Transverse colon (tissue), 4 donors: Measurements from ENCODE around the gene DHCR24.

Experiments
- POLR2A ChIP-seq: fragments of 450-650 bp; IDR thresholded peaks from one replicate; pipeline ENCODE4 v1.6.1; 2016; ENCODE audit warnings: antibody characterized with exemption, mild to moderate bottlenecking, moderate library complexity
- POLR2AphosphoS5 ChIP-seq, 3 donors: sonication (generic); formaldehyde crosslinking; IDR thresholded peaks; one replicate each; pipeline ENCODE4 v1.6.1; 2016; ENCODE audit warnings: antibody characterized with exemption in 3 of 3
- TF ChIP-seq, protein P1 (sequence below), 5 experiments: fragments of 200-600 bp in 3 of 5; fragments of 450-650 bp in 2 of 5; sonication (generic) in 3 of 5; IDR thresholded peaks; 1 replicate in 2 of 5; 2 replicates in 3 of 5; pipeline ENCODE4 v1.5.1; 2016 to 2017; ENCODE audit warnings: antibody characterized with exemption in 5 of 5, inconsistent platforms in 3 of 5, mild to moderate bottlenecking in 2 of 5, moderate library complexity in 1 of 5

DNA sequence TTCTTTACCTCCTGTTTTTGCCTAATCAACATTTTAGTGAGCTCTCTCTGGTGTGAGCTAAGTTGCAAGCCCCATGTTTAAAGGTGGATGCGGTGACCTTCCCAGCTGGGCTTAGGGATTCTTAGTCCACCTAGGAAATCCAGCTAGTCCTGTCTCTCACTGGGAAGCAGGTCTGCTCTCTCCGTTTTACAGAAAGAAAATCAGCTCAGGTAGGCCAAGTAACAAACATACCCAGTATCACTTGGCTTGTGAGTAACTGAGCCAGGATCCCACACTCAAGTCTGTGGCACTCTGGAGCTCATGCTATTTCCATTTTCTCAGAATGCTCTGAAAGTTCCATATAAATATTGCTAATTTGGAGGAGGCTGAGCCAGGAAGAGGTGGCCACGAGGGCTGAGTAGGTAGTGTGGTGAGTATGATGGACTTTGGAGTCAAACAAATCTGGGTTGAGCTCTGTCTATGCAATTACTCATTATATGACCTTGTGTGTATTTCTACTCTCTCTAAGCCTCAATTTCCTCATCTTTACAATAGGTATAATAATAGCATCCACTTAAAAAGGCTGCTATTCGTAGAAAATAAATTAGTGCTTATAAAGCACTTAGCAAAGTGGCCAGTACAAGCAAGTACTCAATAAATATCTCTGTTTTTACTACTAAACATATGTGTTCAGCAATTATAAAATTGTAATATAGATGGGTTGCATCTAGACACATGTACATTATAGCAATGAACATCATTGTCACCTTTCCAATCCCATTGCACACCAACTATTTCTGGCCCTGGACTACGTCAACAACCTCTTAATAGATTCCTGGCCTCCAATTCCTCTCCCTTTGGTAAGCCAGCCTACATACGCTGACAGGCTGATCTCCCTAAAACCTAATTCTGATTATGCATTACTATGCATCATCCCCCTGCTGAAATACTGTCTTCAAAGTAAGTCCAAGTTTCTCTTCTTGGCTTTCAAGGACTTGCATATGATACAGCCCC, 32.7 kb upstream of the DHCR24 start:
- TF ChIP-seq, protein P1, sequence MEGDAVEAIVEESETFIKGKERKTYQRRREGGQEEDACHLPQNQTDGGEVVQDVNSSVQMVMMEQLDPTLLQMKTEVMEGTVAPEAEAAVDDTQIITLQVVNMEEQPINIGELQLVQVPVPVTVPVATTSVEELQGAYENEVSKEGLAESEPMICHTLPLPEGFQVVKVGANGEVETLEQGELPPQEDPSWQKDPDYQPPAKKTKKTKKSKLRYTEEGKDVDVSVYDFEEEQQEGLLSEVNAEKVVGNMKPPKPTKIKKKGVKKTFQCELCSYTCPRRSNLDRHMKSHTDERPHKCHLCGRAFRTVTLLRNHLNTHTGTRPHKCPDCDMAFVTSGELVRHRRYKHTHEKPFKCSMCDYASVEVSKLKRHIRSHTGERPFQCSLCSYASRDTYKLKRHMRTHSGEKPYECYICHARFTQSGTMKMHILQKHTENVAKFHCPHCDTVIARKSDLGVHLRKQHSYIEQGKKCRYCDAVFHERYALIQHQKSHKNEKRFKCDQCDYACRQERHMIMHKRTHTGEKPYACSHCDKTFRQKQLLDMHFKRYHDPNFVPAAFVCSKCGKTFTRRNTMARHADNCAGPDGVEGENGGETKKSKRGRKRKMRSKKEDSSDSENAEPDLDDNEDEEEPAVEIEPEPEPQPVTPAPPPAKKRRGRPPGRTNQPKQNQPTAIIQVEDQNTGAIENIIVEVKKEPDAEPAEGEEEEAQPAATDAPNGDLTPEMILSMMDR (IDR thresholded peaks at IDR 0.05): no peak
- TF ChIP-seq POLR2A: no peak
- TF ChIP-seq POLR2AphosphoS5 (IDR thresholded peaks at IDR 0.05): no peak
